Right cardiac atrium (tissue), 5 donors: ENCODE data around the gene PTPRN2. TPM values are rescaled to one million over a fixed set of nuclear protein-coding genes. Genes with fewer than 3 reads are reported as not detected.
"Not testable (repeated sequence)": the region's sequence is repeated elsewhere in the genome, so short reads cannot be mapped to it uniquely, and the experiment has no call there.

Experiments
- ATAC-seq, 2 donors: fragments of 200-7000 bp; cut with Tn5 transposase; one replicate each; pipeline versions ENCODE4 v1.8.0 to v1.9.1; 2020; ENCODE audit warnings: moderate library complexity in 2 of 2, mild to moderate bottlenecking in 1 of 2
- DNase-seq, 3 donors: peaks; one replicate each; pipeline ENCODE4 v3.0.0-alpha.2; 2020
- H3K27ac ChIP-seq: one replicate; pipeline ENCODE4 v1.5.1; 2013; ENCODE audit warnings: mild to moderate bottlenecking, low read length, control low read depth, moderate library complexity
- H3K27me3 ChIP-seq: one replicate; pipeline ENCODE4 v1.6.1; 2013; ENCODE audit not compliant: control insufficient read depth, insufficient read depth
- H3K4me1 ChIP-seq: one replicate; pipeline ENCODE4 v1.6.1; 2013; ENCODE audit warnings: low read length; ENCODE audit not compliant: control insufficient read depth, insufficient read depth
- H3K4me3 ChIP-seq: one replicate; pipeline ENCODE4 v1.5.1; 2013; ENCODE audit warnings: low read length, control low read depth
- H3K9me3 ChIP-seq: one replicate; pipeline ENCODE4 v1.6.1; 2013; ENCODE audit warnings: low read length; ENCODE audit not compliant: control insufficient read depth
- WGBS: extraction: QIAGEN DNeasy Blood & Tissue Kit; methylation state at CpG from one replicate; pipeline ENCODE4 v1.1.7; 2013; 5-methylcytosine and 5-hydroxymethylcytosine counted together
- intact Hi-C, 4 donors: fragments of 100-400 bp; cut with DNase I; formaldehyde crosslinking; loops; one replicate each; pipeline versions ENCODE4 v1.11.0 to v1.14.0; 2022 to 2023
- polyA plus RNA-seq: library from polyadenylated mRNA; stranded (reverse); fragments of 200-250 nt; gene quantifications from one replicate; pipeline ENCODE4 v1.2.3, GENCODE V29; 2013
- total RNA-seq, 4 donors: library from RNA; stranded (reverse); fragmentation: NEBNext Ultra II Directional; extraction: Animal tissue kit (Norgen Biotek cat#: 25700); gene quantifications; one replicate each; pipeline ENCODE4 v1.2.1, GENCODE V29; 2021
- donor health status: healthy with polysubstance abuse.
- donor health status: DM: no; HTN: yes; CAD: no.
- donor health status: DM: no; HTN: no; CAD: no.
- donor health status: DM: no; HTN: yes; CAD: no; lungs with severe emphysema.
- donor health status: DM: yes; HTN: yes; CAD: no.

Gene PTPRN2
- total and polyA plus RNA-seq, 5 donors = 1.5 to 3.9 (median 1.9) TPM

DNA sequence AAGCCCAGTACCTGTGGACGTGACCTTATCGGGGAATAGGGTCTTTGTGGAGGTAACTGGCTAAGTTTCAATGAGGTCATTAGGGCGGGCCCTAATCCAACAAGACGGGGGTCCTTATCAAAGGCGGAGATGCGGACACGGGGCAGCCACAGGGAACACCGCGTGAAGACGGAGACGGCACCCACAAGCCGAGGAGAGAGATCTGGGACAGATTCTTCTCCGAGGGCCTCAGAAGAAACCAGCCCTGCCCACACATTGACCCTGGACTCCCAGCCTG, 733.9 kb downstream of the PTPRN2 start:
- ATAC-seq (no peak), DNase-seq (no peak)
- H3K27me3 ChIP-seq = no peaks in the 10 kb centered on the region
- intact Hi-C loops = no loop called here
- no peak overlapping the region for H3K4me3 ChIP-seq
- H3K27ac ChIP-seq = no peak overlapping the region
- no peaks in the 10 kb centered on the region for H3K9me3 ChIP-seq
- WGBS = 94% methylated on average over 13 of the region's 13 CpGs
- H3K4me1 ChIP-seq = no peaks in the 10 kb centered on the region

DNA sequence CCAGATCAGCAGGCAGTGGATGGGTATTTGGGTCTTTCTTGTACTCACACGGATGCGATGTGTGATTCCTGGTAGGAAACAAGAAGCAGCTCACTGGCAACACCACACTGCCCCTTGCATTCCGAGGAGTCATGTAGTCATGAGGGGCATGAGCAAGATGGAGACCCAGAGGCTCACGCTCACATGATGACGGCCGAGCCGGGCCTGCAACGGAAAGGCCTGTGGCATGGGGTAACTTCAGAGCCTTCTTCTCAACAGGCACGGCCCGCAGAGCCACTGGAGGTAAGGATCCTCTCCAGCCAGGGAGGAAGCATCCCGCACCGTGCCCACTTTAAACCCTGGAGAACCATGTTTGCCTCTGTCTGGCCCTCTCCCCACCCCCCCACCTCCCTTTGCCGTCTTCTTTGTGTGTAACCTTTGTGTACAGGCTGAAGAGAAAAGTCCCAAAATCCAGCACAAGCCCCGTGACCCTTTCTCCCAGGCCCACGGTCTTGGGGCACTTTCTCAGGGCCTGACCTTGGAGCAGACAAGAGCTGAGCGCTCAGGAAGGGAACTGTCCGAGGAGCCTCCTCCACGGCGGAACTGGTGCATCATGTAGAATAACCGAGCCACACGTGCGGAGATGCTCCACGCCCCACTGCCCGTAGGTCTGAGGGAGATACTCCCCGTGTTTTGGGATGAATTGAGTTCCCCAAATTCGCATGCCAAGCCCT, 734.4 kb downstream of the PTPRN2 start:
- no peak for DNase-seq
- no peak overlapping the region for H3K4me3 ChIP-seq
- 93% methylated on average over 26 of the region's 26 CpGs for WGBS
- H3K27me3 ChIP-seq = no peaks in the 10 kb centered on the region
- intact Hi-C loops = no loop called here
- H3K27ac ChIP-seq = no peak overlapping the region
- no peaks in the 10 kb centered on the region for H3K9me3 ChIP-seq
- no peak for ATAC-seq
- H3K4me1 ChIP-seq = no peaks in the 10 kb centered on the region

DNA sequence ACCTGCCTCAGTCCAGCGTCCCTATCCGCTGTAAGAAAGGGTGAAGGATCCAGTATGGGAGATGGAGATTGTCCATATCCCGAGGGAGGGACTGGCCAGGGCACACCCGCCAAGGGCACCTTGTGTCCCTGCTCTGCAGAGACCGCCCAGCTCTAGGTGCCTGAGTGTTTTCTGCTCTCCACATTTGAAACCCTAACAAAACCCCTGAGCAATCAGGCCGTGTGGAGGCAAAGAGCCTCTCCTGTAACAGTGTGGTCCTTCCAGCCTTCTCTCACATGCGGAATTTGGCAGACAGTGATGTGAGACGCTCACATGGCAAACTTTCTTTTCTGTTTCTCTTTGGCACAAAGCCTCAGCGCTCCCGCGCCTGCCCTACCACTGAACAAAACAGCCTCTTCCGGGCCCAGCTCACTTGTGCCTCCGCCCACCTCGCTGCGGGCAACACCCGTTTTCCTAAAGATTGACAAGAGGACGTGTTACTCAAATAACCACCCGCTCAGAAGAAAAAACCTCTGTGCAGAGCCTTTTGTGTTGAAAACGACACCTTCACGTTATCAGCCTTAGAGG, 736.0 kb downstream of the PTPRN2 start:
- intact Hi-C loops = no loop called here
- Histone ChIP-seq H3K27ac (no peak overlapping the region), H3K27me3 (no peaks in the 10 kb centered on the region)

DNA sequence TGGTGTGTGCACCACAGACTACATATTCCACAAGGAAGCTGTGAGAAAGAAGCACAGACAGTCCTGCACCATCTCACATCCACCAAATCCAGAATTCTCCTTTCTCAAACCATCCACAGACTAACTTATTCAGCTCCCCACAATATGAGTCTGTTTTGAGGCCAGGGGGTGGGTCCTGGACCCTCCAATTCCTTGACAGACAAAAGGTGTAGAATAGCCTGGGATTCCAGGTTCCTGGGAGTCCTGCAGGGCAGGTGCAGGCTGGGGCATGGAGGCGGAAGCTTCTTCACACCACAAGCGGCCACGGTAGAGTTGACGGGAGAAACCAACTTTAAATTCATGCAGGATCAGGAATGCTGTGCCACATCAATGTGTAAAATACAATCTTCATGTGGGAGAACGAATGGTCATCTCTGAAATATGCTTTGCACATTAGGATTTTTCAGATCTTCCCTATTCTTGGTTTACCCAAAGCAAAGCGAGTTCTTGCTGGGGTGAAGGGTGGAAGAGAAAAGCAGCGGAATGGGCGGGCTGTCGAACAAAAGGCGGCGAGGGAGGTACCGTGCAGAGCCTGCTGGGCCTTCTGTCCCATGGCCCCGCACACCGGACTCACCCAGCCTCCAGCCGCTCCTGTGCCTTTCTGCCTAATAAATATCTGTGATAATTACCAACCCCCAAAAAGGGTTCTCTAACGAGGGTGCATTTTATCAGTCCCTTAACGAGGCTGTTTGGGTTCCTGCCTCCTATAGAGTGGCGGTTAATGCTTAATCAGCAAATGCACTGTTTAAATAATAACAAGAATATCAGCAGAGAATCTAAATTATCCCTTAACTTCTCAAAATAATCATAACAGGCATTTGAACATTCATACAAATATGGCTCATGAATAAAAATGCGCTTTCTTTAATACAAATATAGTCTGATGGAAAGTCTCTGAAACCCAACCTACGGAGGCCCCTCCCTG, 736.9 kb downstream of the PTPRN2 start:
- 85% methylated on average over 20 of the region's 20 CpGs for WGBS
- no peak overlapping the region for H3K4me3 ChIP-seq
- H3K27me3 ChIP-seq = no peaks in the 10 kb centered on the region
- DNase-seq = no peak
- H3K4me1 ChIP-seq = no peaks in the 10 kb centered on the region
- no peak overlapping the region for H3K27ac ChIP-seq
- no peak for ATAC-seq
- intact Hi-C loops = no loop called here
- no peaks in the 10 kb centered on the region for H3K9me3 ChIP-seq

More for the DNA sequence above, 736.0 kb downstream of the PTPRN2 start:
- ATAC-seq (peak; percentile 73 to 82), DNase-seq (peak; percentile 69 to 89 (median 84))
- 27% methylated on average over 20 of the region's 20 CpGs for WGBS
- Histone ChIP-seq H3K9me3 (no peaks in the 10 kb centered on the region), H3K4me3 (no peak overlapping the region), H3K4me1 (no peaks in the 10 kb centered on the region)

DNA sequence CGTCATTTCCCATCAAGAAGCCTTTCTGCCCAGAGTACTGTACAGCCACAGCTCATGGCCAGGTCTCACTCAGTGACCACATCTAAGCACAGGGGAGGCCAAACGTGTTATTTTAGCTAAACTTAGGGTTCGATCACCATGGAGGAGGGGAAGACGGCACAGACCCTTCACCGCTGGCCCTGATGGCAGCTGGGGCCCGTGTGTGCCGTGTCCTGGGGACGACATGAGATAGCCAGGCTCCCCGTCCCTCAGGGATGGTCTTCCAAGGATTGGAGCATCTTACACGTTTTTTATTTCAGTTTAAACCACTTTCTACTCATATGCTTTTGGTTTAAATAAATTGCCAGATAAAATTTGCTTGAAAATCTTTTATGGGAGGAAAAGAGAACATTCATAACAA, 737.9 kb downstream of the PTPRN2 start:
- Histone ChIP-seq H3K27ac (no peak overlapping the region), H3K27me3 (no peaks in the 10 kb centered on the region), H3K4me3 (no peak overlapping the region), H3K9me3 (no peaks in the 10 kb centered on the region), H3K4me1 (no peaks in the 10 kb centered on the region)
- 85% methylated on average over 10 of the region's 10 CpGs for WGBS
- DNase-seq = peak in 1 of 3 donors; percentile 22
- ATAC-seq = no peak
- intact Hi-C loops = no loop called here

DNA sequence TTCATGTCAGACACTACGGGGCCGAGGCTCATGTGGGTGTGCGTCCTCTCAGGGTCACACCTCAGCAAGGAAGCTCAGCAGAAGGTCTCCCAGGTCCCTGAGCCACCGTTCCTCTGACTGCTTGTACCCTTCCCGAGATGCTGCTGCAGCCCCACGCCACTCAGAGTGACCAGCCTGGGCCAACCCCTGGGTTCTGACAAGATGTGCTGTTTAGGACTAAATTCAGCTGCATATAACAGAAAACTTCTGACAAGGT, 738.4 kb downstream of the PTPRN2 start:
- ATAC-seq (no peak), DNase-seq (no peak)
- intact Hi-C loops = no loop called here
- WGBS = 68% methylated on average over 6 of the region's 6 CpGs
- Histone ChIP-seq H3K4me3 (no peak overlapping the region), H3K4me1 (no peaks in the 10 kb centered on the region), H3K27me3 (no peaks in the 10 kb centered on the region), H3K27ac (no peak overlapping the region), H3K9me3 (no peaks in the 10 kb centered on the region)

DNA sequence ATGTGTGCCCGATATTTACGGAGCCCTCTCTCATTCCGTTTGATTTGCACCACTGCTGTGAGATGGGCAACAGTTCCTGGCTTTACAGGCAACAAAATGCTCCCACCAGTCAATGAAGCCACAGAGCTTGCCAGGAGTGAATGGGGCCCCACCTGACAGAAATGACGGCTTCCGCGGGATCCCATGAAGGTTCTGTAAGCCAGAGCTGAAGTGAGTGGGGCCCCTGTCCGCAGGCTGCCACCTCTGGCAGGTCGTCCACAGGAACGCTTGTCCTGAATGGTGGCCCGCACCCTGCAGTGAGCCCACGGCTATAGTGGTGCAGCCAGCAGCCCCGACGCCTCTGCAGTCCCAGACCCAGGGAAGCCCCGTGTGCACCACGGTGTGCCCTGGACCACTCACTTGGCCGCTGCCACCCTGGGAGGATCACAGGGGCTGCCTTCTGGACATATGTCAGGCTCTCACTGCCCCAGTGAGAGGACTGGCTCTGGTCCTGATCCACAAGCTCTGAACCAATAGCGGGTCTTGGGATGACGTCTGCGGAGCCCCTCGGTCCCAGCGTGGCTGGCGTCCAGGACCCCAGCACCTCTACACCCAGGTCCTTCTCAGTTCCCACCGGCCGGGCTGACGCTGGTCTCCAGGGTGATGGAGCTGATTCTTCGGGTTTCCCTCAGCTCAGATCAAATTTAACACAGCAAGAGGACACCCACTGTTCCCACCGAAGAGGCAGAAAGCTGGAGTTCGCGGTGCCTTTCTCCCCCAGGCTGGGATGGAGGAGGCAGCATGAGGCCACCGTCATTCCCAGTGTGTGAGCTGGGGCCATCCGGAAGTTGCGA, 738.9 kb downstream of the PTPRN2 start:
- DNase-seq = peak in 1 of 3 donors; percentile 28
- H3K4me3 ChIP-seq = no peak overlapping the region
- ATAC-seq = no peak
- intact Hi-C loops = no loop called here
- H3K27me3 ChIP-seq = no peaks in the 10 kb centered on the region
- no peaks in the 10 kb centered on the region for H3K4me1 ChIP-seq
- no peaks in the 10 kb centered on the region for H3K9me3 ChIP-seq
- 85% methylated on average over 32 of the region's 32 CpGs for WGBS
- H3K27ac ChIP-seq = no peak overlapping the region

DNA sequence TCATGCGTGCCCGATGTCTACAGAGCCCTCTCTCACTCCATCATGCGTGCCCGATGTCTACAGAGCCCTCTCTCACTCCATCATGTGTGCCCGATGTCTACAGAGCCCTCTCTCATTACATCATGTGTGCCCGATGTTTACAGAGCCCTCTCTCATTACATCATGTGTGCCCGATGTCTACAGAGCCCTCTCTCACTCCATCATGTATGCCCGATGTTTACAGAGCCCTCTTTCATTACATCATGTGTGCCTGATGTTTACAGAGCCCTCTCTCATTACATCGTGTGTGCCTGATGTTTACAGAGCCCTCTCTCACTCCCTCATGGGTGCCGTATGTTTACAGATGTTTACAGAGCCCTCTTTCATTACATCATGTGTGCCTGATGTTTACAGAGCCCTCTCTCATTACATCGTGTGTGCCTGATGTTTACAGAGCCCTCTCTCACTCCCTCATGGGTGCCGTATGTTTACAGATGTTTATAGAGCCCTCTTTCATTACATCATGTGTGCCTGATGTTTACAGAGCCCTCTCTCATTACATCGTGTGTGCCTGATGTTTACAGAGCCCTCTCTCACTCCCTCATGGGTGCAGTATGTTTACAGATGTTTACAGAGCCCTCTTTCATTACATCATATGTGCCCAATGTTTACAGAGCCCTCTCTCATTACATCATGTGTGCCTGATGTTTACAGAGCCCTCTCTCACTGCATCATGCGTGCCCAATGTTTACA, 739.7 kb downstream of the PTPRN2 start:
- H3K4me1 ChIP-seq, DNase-seq, H3K4me3 ChIP-seq, H3K27ac ChIP-seq, ATAC-seq, H3K9me3 ChIP-seq, H3K27me3 ChIP-seq, intact Hi-C loops: not testable (repeated sequence)
- WGBS = 82% methylated on average over 14 of the region's 14 CpGs

DNA sequence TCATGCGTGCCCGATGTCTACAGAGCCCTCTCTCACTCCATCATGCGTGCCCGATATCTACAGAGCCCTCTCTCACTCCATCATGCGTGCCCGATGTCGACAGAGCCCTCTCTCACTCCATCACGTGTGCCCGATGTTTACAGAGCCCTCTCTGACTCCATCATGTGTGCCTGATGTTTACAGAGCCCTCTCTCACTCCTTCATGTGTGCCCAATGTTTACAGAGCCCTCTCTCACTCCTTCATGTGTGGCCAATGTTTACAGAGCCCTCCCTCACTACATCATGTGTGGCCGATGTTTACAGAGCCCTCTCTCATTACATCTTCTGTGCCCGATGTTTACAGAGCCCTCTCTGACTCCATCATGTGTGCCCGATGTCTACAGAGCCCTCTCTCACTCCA, 740.9 kb downstream of the PTPRN2 start:
- ATAC-seq, H3K27ac ChIP-seq, H3K4me1 ChIP-seq, intact Hi-C loops, H3K4me3 ChIP-seq, DNase-seq, H3K27me3 ChIP-seq, H3K9me3 ChIP-seq: not testable (repeated sequence)
- WGBS = 84% methylated on average over 12 of the region's 12 CpGs

DNA sequence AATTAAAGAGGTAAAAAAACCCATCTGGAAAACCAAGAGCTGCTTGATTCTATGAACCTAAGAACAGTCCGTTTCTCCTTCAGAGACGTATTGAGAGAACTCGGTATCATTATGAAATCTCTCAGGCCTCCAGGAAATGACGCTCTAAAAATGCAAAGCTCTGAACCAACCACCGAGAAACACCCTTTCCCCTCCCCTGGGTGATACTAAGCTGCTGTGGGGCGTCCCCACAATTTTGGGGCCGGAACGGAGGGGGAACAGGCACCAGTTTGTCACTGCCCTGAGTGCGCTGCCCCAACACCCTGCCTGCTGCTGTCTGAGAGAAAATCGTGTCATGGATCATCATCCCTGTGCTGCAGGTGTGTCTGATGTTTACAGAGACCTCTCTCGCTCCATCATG, 741.4 kb downstream of the PTPRN2 start:
- Histone ChIP-seq H3K27me3 (no peaks in the 10 kb centered on the region), H3K4me1 (no peaks in the 10 kb centered on the region), H3K27ac (no peak overlapping the region), H3K9me3 (no peaks in the 10 kb centered on the region), H3K4me3 (no peak overlapping the region)
- DNase-seq (no peak), ATAC-seq (no peak)
- 71% methylated on average over 11 of the region's 11 CpGs for WGBS
- intact Hi-C loops = no loop called here
